ENCODE measurements around the gene ABCC1.
A peak's percentile ranks its signal among the peaks of the same experiment; 100 is the strongest.

The ABCC1 gene

GRCh38 chr16:15961060-15961511, 11.7 kb downstream of the ABCC1 start:
- no peak for TF ChIP-seq CTCF (IDR thresholded peaks at IDR 0.05; ENCODE audit: low read depth, low read length)
- TF ChIP-seq EZH2phosphoT487 (IDR thresholded peaks at IDR 0.05; ENCODE audit: low read depth) = no peak
- peak overlapping the region; percentile 59 for H3K27ac ChIP-seq (ENCODE audit: low read length)
- H3K79me2 ChIP-seq (ENCODE audit: low read length) = peaks cover 100% of the 10 kb centered on the region
- no peak overlapping the region for H3K9ac ChIP-seq (ENCODE audit: low read length)
- H3K27me3 ChIP-seq (ENCODE audit: low read depth, low read length) = no peaks in the 10 kb centered on the region
- 0 out of 2 replicates have a peak overlapping the region, but pooled peaks have one; percentile 17 for H3K4me3 ChIP-seq (ENCODE audit: low read length)
- H3K9me3 ChIP-seq (ENCODE audit: insufficient read depth, low read length) = peaks cover 18% of the 10 kb centered on the region
- peaks cover 93% of the 10 kb centered on the region for H4K20me1 ChIP-seq (ENCODE audit: insufficient read depth, low read length)
- peaks cover 37% of the 10 kb centered on the region for H3K36me3 ChIP-seq (replicated peaks; ENCODE audit: low read depth, low read length)
- no peak overlapping the region for H2AFZ ChIP-seq (ENCODE audit: low read depth, low read length)
- peaks cover 17% of the 10 kb centered on the region for H3K4me1 ChIP-seq (ENCODE audit: low read length)
- H3K4me2 ChIP-seq (ENCODE audit: low read length) = peak overlapping the region; percentile 47

- Histone ChIP-seq H3K27ac (ENCODE audit: low read length) (peak overlapping the region; percentile 59), H3K4me1 (ENCODE audit: low read length) (peaks cover 17% of the 10 kb centered on the region), H2AFZ (ENCODE audit: low read depth, low read length) (no peak overlapping the region), H3K36me3 (replicated peaks; ENCODE audit: low read depth, low read length) (peaks cover 37% of the 10 kb centered on the region), H3K9me3 (ENCODE audit: insufficient read depth, low read length) (peaks cover 18% of the 10 kb centered on the region), H3K4me3 (ENCODE audit: low read length) (no peak overlapping the region), H3K9ac (ENCODE audit: low read length) (no peak overlapping the region), H3K79me2 (ENCODE audit: low read length) (peaks cover 100% of the 10 kb centered on the region), H3K27me3 (ENCODE audit: low read depth, low read length) (no peaks in the 10 kb centered on the region), H3K4me2 (ENCODE audit: low read length) (peak overlapping the region; percentile 47), H4K20me1 (ENCODE audit: insufficient read depth, low read length) (peaks cover 91% of the 10 kb centered on the region)
- TF ChIP-seq CTCF (IDR thresholded peaks at IDR 0.05; ENCODE audit: low read depth, low read length) (no peak), EZH2phosphoT487 (IDR thresholded peaks at IDR 0.05; ENCODE audit: low read depth) (no peak)
Observed at GRCh38 chr16:15961571-15962090, 12.2 kb downstream of the ABCC1 start.

GRCh38 chr16:15963307-15963910, 14.0 kb downstream of the ABCC1 start:
- Histone ChIP-seq H3K4me1 (ENCODE audit: low read length) (peaks cover 17% of the 10 kb centered on the region), H3K36me3 (replicated peaks; ENCODE audit: low read depth, low read length) (peaks cover 40% of the 10 kb centered on the region), H3K27me3 (ENCODE audit: low read depth, low read length) (no peaks in the 10 kb centered on the region), H3K79me2 (ENCODE audit: low read length) (peaks cover 100% of the 10 kb centered on the region), H3K4me3 (ENCODE audit: low read length) (no peak overlapping the region), H2AFZ (ENCODE audit: low read depth, low read length) (no peak overlapping the region), H3K9me3 (ENCODE audit: insufficient read depth, low read length) (peaks cover 18% of the 10 kb centered on the region), H3K4me2 (ENCODE audit: low read length) (no peak overlapping the region), H4K20me1 (ENCODE audit: insufficient read depth, low read length) (peaks cover 90% of the 10 kb centered on the region), H3K9ac (ENCODE audit: low read length) (no peak overlapping the region), H3K27ac (ENCODE audit: low read length) (no peak overlapping the region)
- TF ChIP-seq EZH2phosphoT487 (IDR thresholded peaks at IDR 0.05; ENCODE audit: low read depth) = no peak
- TF ChIP-seq CTCF (IDR thresholded peaks at IDR 0.05; ENCODE audit: low read depth, low read length) = no peak

GRCh38 chr16:15966420-15966819, 17.0 kb downstream of the ABCC1 start:
- no peak overlapping the region for H3K9ac ChIP-seq (ENCODE audit: low read length)
- peaks cover 5% of the 10 kb centered on the region for H3K4me1 ChIP-seq (ENCODE audit: low read length)
- peaks cover 72% of the 10 kb centered on the region for H4K20me1 ChIP-seq (ENCODE audit: insufficient read depth, low read length)
- H2AFZ ChIP-seq (ENCODE audit: low read depth, low read length) = no peak overlapping the region
- TF ChIP-seq EZH2phosphoT487 (IDR thresholded peaks at IDR 0.05; ENCODE audit: low read depth) (no peak), CTCF (IDR thresholded peaks at IDR 0.05; ENCODE audit: low read depth, low read length) (no peak)
- H3K27me3 ChIP-seq (ENCODE audit: low read depth, low read length) = no peaks in the 10 kb centered on the region
- H3K27ac ChIP-seq (ENCODE audit: low read length) = no peak overlapping the region
- H3K9me3 ChIP-seq (ENCODE audit: insufficient read depth, low read length) = peaks cover 21% of the 10 kb centered on the region
- peaks cover 100% of the 10 kb centered on the region for H3K79me2 ChIP-seq (ENCODE audit: low read length)
- no peak overlapping the region for H3K4me3 ChIP-seq (ENCODE audit: low read length)
- peaks cover 50% of the 10 kb centered on the region for H3K36me3 ChIP-seq (replicated peaks; ENCODE audit: low read depth, low read length)
- no peak overlapping the region for H3K4me2 ChIP-seq (ENCODE audit: low read length)
